ENCODE results near the gene ARHGDIB.

ARHGDIB gene

GRCh38 chr12:14982562-14982961 lies 21.2 kb upstream of the ARHGDIB start:
- no peak for DNase-seq

GRCh38 chr12:14981049-14981448 lies 19.6 kb upstream of the ARHGDIB start:
- no peak for DNase-seq

GRCh38 chr12:14979468-14979867 lies 18.1 kb upstream of the ARHGDIB start:
- no peak for DNase-seq

- DNase-seq, result no peak
Observed at GRCh38 chr12:14976658-14977057, 15.3 kb upstream of the ARHGDIB start.

GRCh38 chr12:14975457-14975856 lies 14.1 kb upstream of the ARHGDIB start:
- DNase-seq, result no peak

GRCh38 chr12:14974633-14975032 lies 13.2 kb upstream of the ARHGDIB start:
- DNase-seq, result no peak

GRCh38 chr12:14972816-14973215 lies 11.4 kb upstream of the ARHGDIB start, which contains the start of gene PDE6H:
TSS of gene PDE6H (plus strand) at chr12:14973042. CDS start at chr12:14978013, 4,971 bp downstream.
- DNase-seq, result no peak

GRCh38 chr12:14970473-14970872 lies 9.1 kb upstream of the ARHGDIB start:
- no peak for DNase-seq

- no peak for DNase-seq
Observed at GRCh38 chr12:14968478-14968877, 7.1 kb upstream of the ARHGDIB start.

GRCh38 chr12:14965221-14965620 lies 3.8 kb upstream of the ARHGDIB start:
- DNase-seq, result no peak

- DNase-seq, result no peak
Observed at GRCh38 chr12:14964406-14964805, 3.0 kb upstream of the ARHGDIB start.

GRCh38 chr12:14963520-14963919 lies 2.1 kb upstream of the ARHGDIB start:
- no peak for DNase-seq

- DNase-seq, result no peak
Observed at GRCh38 chr12:14962797-14963196, 1.4 kb upstream of the ARHGDIB start.

GRCh38 chr12:14962153-14962539 lies 745 bp upstream of the ARHGDIB start:
- no peak for DNase-seq

GRCh38 chr12:14960548-14961465 lies 594 bp downstream of the ARHGDIB start:
- no peak for DNase-seq

GRCh38 chr12:14959916-14960496 lies 1.4 kb downstream of the ARHGDIB start:
- no peak for DNase-seq

GRCh38 chr12:14959463-14959862 lies 1.9 kb downstream of the ARHGDIB start:
- no peak for DNase-seq

GRCh38 chr12:14959126-14959440 lies 2.3 kb downstream of the ARHGDIB start:
- no peak for DNase-seq

- DNase-seq, result no peak
Observed at GRCh38 chr12:14958361-14959125, 2.9 kb downstream of the ARHGDIB start.

- DNase-seq, result no peak
Observed at GRCh38 chr12:14957551-14958168, 3.7 kb downstream of the ARHGDIB start.

GRCh38 chr12:14956905-14957304 lies 4.5 kb downstream of the ARHGDIB start:
- DNase-seq, result no peak

GRCh38 chr12:14956024-14956891 lies 5.1 kb downstream of the ARHGDIB start:
- DNase-seq, result no peak

Data from NCI-H1694 treated with DMSO at 0.1 percent for 48 hours (cell line).